ENCODE measurements around the gene ZFAND5. TPM values are rescaled to one million over a fixed set of nuclear protein-coding genes. Genes with fewer than 3 reads are reported as not detected.

ZFAND5 gene
- total and polyA plus RNA-seq, 2 of the 13 experiments (the other 11 are each of a cell fraction or from before 2014, with no cell fraction given), result 53.4 to 60.2 TPM

DNA sequence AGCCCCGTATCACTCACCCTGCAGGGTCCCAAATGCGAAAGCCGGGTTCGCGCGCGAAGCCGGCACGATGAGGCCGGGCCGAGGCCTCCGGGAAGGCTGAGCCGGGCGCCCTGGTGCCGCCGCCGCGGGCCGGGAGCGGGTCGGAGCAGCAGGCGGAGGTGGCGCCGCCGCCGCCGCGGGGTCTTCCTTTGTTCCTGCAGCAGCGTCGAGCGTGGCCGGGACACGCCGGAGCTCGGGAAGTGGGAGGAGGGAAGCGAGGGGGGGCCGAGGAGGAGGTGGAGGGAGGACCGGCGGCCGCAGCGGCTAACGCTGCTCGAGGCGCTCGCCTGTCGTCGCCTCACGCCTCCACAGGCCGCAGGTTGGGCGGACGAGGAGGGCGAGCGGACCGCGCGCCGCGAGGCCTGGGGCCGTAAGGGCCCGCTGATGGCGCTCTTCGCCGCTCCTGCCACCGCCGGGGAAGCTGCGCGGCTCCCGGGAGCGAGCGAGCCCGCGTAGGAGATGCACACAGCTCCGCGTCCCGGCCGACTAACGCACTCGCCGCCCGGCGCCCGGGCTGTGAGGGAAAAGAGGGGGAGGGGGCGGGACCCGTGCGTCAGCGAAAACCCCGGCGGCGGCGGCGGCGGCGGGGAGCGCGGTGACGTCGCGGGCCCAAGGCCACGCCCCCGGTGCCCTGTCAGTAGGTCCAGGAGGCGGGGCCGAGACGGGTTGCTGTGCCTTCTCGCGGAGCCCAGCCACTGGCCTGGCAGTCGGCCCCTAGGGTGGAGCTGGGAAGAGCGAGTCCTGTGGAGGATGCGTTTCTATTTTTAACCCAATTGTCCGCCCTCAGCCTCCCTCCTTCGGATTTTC lies at the start of gene ZFAND5 (continued):
- TF ChIP-seq, protein P1, sequence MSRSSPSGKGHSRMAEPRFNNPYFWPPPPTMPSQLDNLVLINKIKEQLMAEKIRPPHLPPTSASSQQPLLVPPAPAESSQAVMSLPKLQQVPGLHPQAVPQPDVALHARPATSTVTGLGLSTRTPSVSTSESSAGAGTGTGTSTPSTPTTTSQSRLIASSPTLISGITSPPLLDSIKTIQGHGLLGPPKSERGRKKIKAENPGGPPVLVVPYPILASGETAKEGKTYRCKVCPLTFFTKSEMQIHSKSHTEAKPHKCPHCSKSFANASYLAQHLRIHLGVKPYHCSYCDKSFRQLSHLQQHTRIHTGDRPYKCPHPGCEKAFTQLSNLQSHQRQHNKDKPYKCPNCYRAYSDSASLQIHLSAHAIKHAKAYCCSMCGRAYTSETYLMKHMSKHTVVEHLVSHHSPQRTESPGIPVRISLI (CRISPR knock-in tag; IDR thresholded peaks at IDR 0.05; ENCODE audit: borderline replicate concordance), result no peak
- TF ChIP-seq CHD2 (IDR thresholded peaks at IDR 0.05; ENCODE audit: low read depth, low read length) (peak; percentile 68; the same call in 1 of the 2 replicates), ZNF329 (CRISPR knock-in tag; IDR thresholded peaks at IDR 0.05; ENCODE audit: low read depth) (no peak; the same call in 1 of the 2 replicates), EEA1 (CRISPR knock-in tag; IDR thresholded peaks at IDR 0.05; ENCODE audit: borderline replicate concordance) (no peak), ARID4A (CRISPR knock-in tag; IDR thresholded peaks at IDR 0.05; ENCODE audit: borderline replicate concordance) (peak; percentile 76), MAFK (conservative IDR thresholded peaks at IDR 0.05 in 1 of 2, IDR thresholded peaks at IDR 0.05 in 1 of 2; ENCODE audit: low read length in 2 of 2) (peak; percentile 33 to 57), SMYD3 (CRISPR knock-in tag; IDR thresholded peaks at IDR 0.05) (no peak), KLF13 (CRISPR knock-in tag; IDR thresholded peaks at IDR 0.05) (no peak), ZNF331 (CRISPR knock-in tag; IDR thresholded peaks at IDR 0.05) (peak; percentile 96), ATF3 (CRISPR knock-in tag; IDR thresholded peaks at IDR 0.05) (peak; percentile 43; the same call in 1 of the 2 replicates), SMAD1 (CRISPR knock-in tag; IDR thresholded peaks at IDR 0.05; ENCODE audit: borderline replicate concordance, low read depth) (peak; percentile 20; the same call in 1 of the 2 replicates), YEATS2 (CRISPR knock-in tag; IDR thresholded peaks at IDR 0.05; ENCODE audit: borderline replicate concordance) (no peak), ZKSCAN5 (CRISPR knock-in tag; IDR thresholded peaks at IDR 0.05) (no peak), ZNF552 (CRISPR knock-in tag; IDR thresholded peaks at IDR 0.05; ENCODE audit: borderline replicate concordance) (0 out of 2 replicates have a peak, but pooled peaks have one; percentile 19), MYPOP (CRISPR knock-in tag; IDR thresholded peaks at IDR 0.05) (0 out of 2 replicates have a peak, but pooled peaks have one; percentile 71)
- TF ChIP-seq, protein P2, sequence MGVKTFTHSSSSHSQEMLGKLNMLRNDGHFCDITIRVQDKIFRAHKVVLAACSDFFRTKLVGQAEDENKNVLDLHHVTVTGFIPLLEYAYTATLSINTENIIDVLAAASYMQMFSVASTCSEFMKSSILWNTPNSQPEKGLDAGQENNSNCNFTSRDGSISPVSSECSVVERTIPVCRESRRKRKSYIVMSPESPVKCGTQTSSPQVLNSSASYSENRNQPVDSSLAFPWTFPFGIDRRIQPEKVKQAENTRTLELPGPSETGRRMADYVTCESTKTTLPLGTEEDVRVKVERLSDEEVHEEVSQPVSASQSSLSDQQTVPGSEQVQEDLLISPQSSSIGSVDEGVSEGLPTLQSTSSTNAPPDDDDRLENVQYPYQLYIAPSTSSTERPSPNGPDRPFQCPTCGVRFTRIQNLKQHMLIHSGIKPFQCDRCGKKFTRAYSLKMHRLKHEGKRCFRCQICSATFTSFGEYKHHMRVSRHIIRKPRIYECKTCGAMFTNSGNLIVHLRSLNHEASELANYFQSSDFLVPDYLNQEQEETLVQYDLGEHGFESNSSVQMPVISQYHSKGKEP (CRISPR knock-in tag; IDR thresholded peaks at IDR 0.05), result no peak; the same call in 1 of the 2 replicates
- TF ChIP-seq, protein P3, sequence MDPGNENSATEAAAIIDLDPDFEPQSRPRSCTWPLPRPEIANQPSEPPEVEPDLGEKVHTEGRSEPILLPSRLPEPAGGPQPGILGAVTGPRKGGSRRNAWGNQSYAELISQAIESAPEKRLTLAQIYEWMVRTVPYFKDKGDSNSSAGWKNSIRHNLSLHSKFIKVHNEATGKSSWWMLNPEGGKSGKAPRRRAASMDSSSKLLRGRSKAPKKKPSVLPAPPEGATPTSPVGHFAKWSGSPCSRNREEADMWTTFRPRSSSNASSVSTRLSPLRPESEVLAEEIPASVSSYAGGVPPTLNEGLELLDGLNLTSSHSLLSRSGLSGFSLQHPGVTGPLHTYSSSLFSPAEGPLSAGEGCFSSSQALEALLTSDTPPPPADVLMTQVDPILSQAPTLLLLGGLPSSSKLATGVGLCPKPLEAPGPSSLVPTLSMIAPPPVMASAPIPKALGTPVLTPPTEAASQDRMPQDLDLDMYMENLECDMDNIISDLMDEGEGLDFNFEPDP (CRISPR knock-in tag; conservative IDR thresholded peaks at IDR 0.05), result no peak

All from HepG2 (cell line).